HG03354 (cell line): ENCODE results near the gene RPRD2.
"Not testable (repeated sequence)": the region's sequence is repeated elsewhere in the genome, so short reads cannot be mapped to it uniquely, and the experiment has no call there.

ENCODE experiments used
- ATAC-seq: cut with Tn5 transposase; IDR thresholded peaks from one replicate; pipeline ENCODE4 v1.9.1; 2021; ENCODE audit warnings: mild to moderate bottlenecking; ENCODE audit not compliant: unreplicated experiment, poor library complexity, severe bottlenecking

The RPRD2 gene

DNA sequence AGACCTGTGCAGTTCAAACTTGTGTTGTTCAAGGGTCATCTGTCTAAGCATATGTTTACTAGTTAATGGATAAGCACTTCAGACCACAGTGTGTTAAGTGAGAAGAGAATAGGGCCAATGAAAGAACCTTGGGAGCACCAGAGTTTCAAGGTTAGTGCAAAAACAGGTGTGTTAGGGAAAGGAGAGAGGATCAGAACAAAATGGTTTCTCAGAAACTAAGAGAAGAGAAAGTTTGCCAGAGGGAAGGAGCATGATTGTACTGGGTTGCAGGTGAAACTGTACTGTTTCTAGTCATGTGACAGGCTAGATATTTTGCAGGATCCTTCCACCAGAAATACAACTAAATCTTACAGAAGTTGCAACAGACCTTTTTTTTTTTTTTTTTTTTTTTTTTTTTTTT lies 23.3 kb downstream of the RPRD2 start:
- no peak for ATAC-seq

DNA sequence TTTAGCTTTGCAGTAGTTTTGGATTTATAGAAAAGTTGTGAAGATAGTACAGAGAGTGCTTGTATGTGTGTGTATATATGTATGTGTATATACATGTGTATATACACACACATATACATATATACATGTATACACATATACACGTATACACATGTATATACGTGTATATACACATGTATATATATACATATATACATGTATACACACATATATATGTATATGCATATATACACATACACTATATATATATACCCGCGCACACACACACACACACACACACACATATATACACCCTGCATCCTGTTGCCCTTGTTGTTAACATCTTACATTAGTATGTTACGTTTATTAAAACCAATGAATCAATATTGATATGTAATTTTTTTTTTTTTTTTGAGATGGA lies 24.3 kb downstream of the RPRD2 start:
- no peak for ATAC-seq

DNA sequence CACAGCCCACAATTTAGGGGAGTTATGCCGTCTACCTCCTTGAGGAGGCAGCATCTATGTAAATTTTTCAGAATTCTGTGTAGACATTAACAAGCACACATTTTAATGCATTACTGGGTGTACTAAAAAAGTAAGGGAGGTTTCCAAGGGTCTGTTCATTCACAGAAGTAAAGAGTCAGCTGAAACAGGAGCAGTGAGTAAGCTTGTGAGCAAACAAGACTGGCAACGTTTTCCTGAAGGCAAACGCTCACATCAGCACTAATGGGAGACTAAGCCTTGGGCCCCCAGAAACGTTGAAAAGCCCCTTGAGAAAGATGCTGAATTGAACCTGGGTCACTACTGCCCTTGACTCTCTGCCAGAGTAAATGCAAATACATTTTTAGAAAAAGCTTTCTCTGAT lies 25.7 kb downstream of the RPRD2 start:
- no peak for ATAC-seq

DNA sequence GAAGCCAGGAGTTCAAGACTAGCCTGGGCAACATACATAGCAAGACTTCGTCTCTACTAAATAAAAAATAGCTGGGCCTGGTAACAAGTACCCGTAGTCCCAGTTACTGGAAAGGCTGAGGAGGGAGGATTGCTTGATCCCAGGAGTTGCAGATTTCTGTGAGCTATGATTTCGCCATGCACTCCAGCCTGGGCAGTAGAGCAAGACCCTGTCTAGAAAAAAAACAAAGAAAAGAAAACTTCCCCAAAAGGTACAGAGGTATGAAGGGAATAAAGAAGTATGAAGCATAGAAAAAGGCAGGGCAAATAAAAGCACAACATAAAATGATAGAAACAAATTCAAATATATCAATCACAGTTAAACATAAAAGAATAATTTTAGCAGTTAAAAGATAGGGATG lies 28.7 kb downstream of the RPRD2 start:
- no peak for ATAC-seq

GRCh38 chr1:150395115-150395514 lies 31.2 kb downstream of the RPRD2 start:
- ATAC-seq, result not testable (repeated sequence)

DNA sequence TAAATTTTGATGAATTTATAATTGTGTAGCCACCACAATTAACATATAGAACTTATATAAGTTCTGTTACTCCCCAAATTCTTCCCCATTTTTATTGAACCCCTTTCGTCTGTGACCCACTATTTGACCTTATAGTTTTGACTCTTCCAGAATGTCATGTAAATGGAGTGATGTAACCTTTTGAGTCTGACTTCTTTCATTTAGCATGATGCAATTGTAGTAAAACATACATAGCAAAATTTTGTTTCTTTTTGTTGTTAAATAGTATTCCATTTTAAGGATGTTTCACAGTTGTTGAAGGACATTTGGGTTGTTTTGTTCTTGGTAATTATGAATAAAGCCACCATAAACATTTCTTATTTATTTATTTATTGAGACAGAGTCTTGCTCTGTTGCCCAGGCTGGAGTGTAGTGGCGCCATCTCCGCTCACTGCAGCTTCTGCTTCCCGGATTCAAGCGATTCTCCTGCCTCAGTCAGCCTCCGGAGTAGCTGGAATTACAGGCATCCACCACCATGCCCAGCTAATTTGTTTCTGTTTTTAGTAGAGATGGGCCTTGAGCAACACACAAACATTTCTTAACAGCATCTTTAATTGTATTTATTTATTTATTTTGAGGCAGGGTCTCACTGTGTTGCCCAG lies 33.6 kb downstream of the RPRD2 start:
- ATAC-seq, result no peak

- ATAC-seq, result no peak
These were observed 40.5 kb downstream of the RPRD2 start for GRCh38 chr1:150404465-150404864.

GRCh38 chr1:150405660-150406059 lies 41.7 kb downstream of the RPRD2 start:
- no peak for ATAC-seq

DNA sequence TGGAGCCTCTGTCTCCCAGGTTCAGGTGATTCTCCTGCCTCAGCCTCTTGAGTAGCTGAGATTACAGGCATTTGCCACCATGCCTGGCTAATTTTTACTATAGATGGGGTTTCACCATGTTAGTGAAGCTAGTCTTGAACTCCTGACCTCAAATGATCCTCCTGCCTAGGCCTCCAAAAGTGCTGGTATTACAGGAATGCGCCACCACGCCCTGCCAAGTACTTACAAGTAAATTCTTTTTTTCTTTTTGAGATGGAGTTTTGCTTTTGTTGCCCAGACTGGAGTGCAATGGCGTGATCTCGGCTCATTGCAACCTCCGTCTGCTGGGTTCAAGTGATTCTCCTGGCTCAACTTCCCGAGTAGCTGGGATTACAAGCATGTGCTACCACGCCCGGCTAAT lies 42.5 kb downstream of the RPRD2 start:
- no peak for ATAC-seq

DNA sequence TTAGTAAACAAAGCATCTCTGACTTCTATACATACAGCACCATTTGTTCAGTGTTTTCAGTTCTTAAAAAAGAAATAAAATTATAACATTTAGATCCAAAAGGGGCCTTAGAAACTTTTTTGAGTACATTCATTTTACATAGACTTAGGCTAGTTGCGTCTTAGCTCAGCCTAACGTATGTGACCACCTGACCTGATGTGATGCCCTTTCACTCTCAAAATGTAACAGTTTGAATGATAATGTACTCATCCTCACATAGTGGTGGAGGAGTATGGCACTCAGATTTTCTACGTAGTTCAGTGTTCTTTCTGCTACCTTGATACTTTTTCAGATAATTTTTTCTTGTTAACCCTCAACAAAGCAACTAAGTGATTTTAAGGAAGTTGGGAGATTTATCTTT lies 43.4 kb downstream of the RPRD2 start:
- ATAC-seq, result no peak

DNA sequence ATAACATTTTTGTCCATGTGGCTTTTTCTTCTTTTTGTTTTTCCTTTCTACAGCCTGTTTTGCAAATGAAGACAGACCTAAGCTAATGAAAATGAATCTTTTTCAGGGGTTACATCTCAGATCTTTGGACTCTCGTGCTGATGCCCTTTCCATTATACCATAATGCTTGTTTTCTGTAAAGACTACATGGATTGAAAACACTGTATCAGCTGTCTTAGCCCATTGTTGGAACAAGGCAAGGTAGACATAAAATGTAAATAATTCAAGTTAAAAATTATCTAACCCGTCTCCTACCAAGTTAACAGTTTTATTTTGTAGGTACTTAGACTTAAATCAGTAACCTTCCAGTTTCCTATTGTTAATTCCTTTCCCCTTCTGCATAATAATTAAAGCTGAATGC lies 44.9 kb downstream of the RPRD2 start:
- no peak for ATAC-seq

- no peak for ATAC-seq
These were observed 45.8 kb downstream of the RPRD2 start for GRCh38 chr1:150409504-150410362.

DNA sequence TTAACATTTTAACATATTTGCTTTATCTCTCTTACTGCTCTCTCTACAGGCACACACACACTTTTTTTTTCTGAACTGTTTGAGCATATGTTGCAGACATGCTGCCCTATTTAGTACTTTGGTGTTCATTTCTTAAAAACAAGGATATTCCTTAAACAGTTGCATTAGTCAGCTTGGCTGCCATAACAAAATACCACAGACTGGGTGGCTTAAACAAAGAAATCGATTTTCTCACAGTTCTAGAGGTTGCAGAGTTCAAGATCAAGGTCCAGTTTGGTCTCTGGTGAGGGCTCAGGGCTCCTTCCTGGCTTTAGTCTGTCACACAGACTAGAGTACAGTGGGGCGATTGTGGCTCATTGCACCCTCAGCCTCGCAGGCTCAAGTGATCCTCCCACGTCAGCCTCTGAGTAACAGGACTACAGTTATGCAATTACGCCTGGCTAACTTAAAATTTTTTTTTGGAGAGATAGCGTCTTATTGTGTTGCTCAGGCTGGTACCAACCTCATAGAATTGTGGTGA lies 46.7 kb downstream of the RPRD2 start:
- ATAC-seq, result no peak

DNA sequence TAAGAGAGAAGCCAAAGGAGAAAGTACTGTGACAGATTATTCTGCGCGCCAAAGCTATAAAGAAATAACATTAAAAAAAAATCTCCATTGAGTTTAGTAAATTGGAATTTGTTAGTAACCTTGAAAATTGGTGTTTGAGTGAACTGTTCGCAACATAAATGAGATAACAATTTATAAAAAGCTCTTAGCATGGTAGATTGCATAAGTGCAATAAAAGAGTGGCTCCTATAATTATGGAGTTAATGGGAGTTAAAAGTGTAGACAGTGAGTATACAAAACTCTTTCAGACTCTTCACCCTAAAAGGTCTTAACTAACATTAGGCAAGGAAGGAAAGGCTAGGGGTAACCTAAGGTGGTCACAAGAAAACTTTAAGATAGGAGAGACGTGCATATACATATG lies 50.6 kb downstream of the RPRD2 start:
- ATAC-seq, result no peak

- no peak for ATAC-seq
These were observed 51.9 kb downstream of the RPRD2 start for GRCh38 chr1:150415800-150416199.

- ATAC-seq, result no peak
These were observed 56.8 kb downstream of the RPRD2 start for GRCh38 chr1:150420560-150421265.

DNA sequence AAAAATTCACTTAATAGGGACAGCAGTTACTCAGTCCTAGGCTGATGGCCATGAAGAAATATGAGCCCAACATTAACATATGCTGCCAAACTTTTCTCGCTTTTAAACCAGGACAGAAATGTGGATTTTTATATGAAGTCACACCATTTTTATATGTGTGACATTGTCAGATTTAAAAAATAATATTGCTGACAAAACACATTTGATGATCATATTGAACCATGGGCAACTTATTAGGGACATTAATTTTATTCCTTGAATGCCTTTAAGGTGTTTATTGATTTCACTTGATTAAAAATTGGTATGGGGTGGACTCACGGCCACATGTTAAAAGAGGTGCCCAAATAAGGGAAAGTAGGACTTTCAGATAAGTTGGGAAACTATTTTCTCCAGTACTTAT lies 58.6 kb downstream of the RPRD2 start:
- no peak for ATAC-seq

GRCh38 chr1:150429805-150430204 lies 65.9 kb downstream of the RPRD2 start:
- ATAC-seq, result no peak

- ATAC-seq, result no peak
These were observed 77.2 kb downstream of the RPRD2 start for GRCh38 chr1:150441121-150441520.

- no peak for ATAC-seq
These were observed 80.3 kb downstream of the RPRD2 start for GRCh38 chr1:150444232-150444631.
